ENCODE results near the gene DGKB.

The DGKB gene

GRCh38 chr7:14628516-14628915, 274.0 kb downstream of the DGKB start:
- Histone ChIP-seq H4K20me1 (ENCODE audit: insufficient read depth, low read length) (no peaks in the 10 kb centered on the region), H3K4me3 (ENCODE audit: low read length) (no peak overlapping the region), H3K9me3 (replicated peaks; ENCODE audit: insufficient read depth, low read length) (no peaks in the 10 kb centered on the region), H2AFZ (ENCODE audit: low read length) (no peak overlapping the region), H3K4me1 (ENCODE audit: low read length) (peaks cover 36% of the 10 kb centered on the region), H3K36me3 (replicated peaks; ENCODE audit: insufficient read depth, low read length) (no peaks in the 10 kb centered on the region), H3K9me2 (replicated peaks; ENCODE audit: insufficient read depth, low read length) (no peaks in the 10 kb centered on the region), H3K27ac (ENCODE audit: low read length) (no peak overlapping the region), H3K9ac (ENCODE audit: low read length) (no peak overlapping the region), H3K79me2 (ENCODE audit: low read length) (no peaks in the 10 kb centered on the region), H3F3A (ENCODE audit: insufficient read depth, low read length) (peaks cover 2% of the 10 kb centered on the region), H3K27me3 (replicated peaks; ENCODE audit: insufficient read depth, low read length) (no peaks in the 10 kb centered on the region), H3K4me2 (ENCODE audit: low read depth, low read length) (no peak overlapping the region)
- DNase-seq = no peak
- no peak for TF ChIP-seq EZH2 (optimal IDR thresholded peaks at IDR 0.05; ENCODE audit: low read depth, low read length)
- no peak for TF ChIP-seq EZH2phosphoT487 (IDR thresholded peaks at IDR 0.05; ENCODE audit: low read length)
- TF ChIP-seq CTCF (IDR thresholded peaks at IDR 0.05; ENCODE audit: low read length) = no peak

GRCh38 chr7:14626076-14626475, 276.5 kb downstream of the DGKB start:
- no peak for DNase-seq
- H3K4me2 ChIP-seq (ENCODE audit: low read depth, low read length) = no peak overlapping the region
- H3K4me3 ChIP-seq (ENCODE audit: low read length) = no peak overlapping the region
- H3K9ac ChIP-seq (ENCODE audit: low read length) = no peak overlapping the region
- H3K36me3 ChIP-seq (replicated peaks; ENCODE audit: insufficient read depth, low read length) = no peaks in the 10 kb centered on the region
- H4K20me1 ChIP-seq (ENCODE audit: insufficient read depth, low read length) = no peaks in the 10 kb centered on the region
- H3K79me2 ChIP-seq (ENCODE audit: low read length) = no peaks in the 10 kb centered on the region
- H3F3A ChIP-seq (ENCODE audit: insufficient read depth, low read length) = peaks cover 2% of the 10 kb centered on the region; the same call in 1 of the 2 replicates
- H3K27me3 ChIP-seq (replicated peaks; ENCODE audit: insufficient read depth, low read length) = no peaks in the 10 kb centered on the region
- H3K9me2 ChIP-seq (replicated peaks; ENCODE audit: insufficient read depth, low read length) = no peaks in the 10 kb centered on the region
- H2AFZ ChIP-seq (ENCODE audit: low read length) = no peak overlapping the region
- H3K9me3 ChIP-seq (replicated peaks; ENCODE audit: insufficient read depth, low read length) = no peaks in the 10 kb centered on the region
- H3K4me1 ChIP-seq (ENCODE audit: low read length) = peaks cover 23% of the 10 kb centered on the region
- TF ChIP-seq EZH2phosphoT487 (IDR thresholded peaks at IDR 0.05; ENCODE audit: low read length) (no peak), CTCF (IDR thresholded peaks at IDR 0.05; ENCODE audit: low read length) (no peak)
- H3K27ac ChIP-seq (ENCODE audit: low read length) = no peak overlapping the region

- no peak for DNase-seq
- Histone ChIP-seq H3K4me2 (ENCODE audit: low read depth, low read length) (no peak overlapping the region), H3K4me3 (ENCODE audit: low read length) (no peak overlapping the region), H3K9me2 (replicated peaks; ENCODE audit: insufficient read depth, low read length) (no peaks in the 10 kb centered on the region), H3K4me1 (ENCODE audit: low read length) (peaks cover 7% of the 10 kb centered on the region; the same call in 1 of the 2 replicates), H2AFZ (ENCODE audit: low read length) (no peak overlapping the region), H3K9me3 (replicated peaks; ENCODE audit: insufficient read depth, low read length) (no peaks in the 10 kb centered on the region), H4K20me1 (ENCODE audit: insufficient read depth, low read length) (no peaks in the 10 kb centered on the region), H3K27ac (ENCODE audit: low read length) (no peak overlapping the region), H3K36me3 (replicated peaks; ENCODE audit: insufficient read depth, low read length) (no peaks in the 10 kb centered on the region), H3K79me2 (ENCODE audit: low read length) (no peaks in the 10 kb centered on the region), H3F3A (ENCODE audit: insufficient read depth, low read length) (no peaks in the 10 kb centered on the region), H3K27me3 (replicated peaks; ENCODE audit: insufficient read depth, low read length) (no peaks in the 10 kb centered on the region), H3K9ac (ENCODE audit: low read length) (no peak overlapping the region)
- TF ChIP-seq CTCF (IDR thresholded peaks at IDR 0.05; ENCODE audit: low read length) (no peak), EZH2phosphoT487 (IDR thresholded peaks at IDR 0.05; ENCODE audit: low read length) (no peak), EZH2 (optimal IDR thresholded peaks at IDR 0.05; ENCODE audit: low read depth, low read length) (no peak)
Measured at GRCh38 chr7:14622559-14622958, 280.0 kb downstream of the DGKB start.

Measured in MM.1S (cell line).